CD4-positive, alpha-beta T cell treated with Interleukin-4 for 4 hours (primary cell): ENCODE results near the gene OPCML.

Experiments
- DNase-seq: peaks from one replicate; pipeline ENCODE4 v3.0.0-alpha.2; 2020

Gene OPCML

GRCh38 chr11:132821499-132821898 is 710.8 kb downstream of the OPCML start:
- DNase-seq = no peak

- no peak for DNase-seq
These were observed 711.3 kb downstream of the OPCML start for GRCh38 chr11:132821014-132821413.

- no peak for DNase-seq
These were observed 713.4 kb downstream of the OPCML start for GRCh38 chr11:132818951-132819350.

- no peak for DNase-seq
These were observed 714.9 kb downstream of the OPCML start for GRCh38 chr11:132817387-132817786.

GRCh38 chr11:132814410-132814809 is 717.9 kb downstream of the OPCML start:
- no peak for DNase-seq

- no peak for DNase-seq
These were observed 720.7 kb downstream of the OPCML start for GRCh38 chr11:132811649-132812048.

- DNase-seq = no peak
These were observed 723.2 kb downstream of the OPCML start for GRCh38 chr11:132809070-132809469.

GRCh38 chr11:132804258-132804657 is 728.0 kb downstream of the OPCML start:
- no peak for DNase-seq

GRCh38 chr11:132803436-132803835 is 728.9 kb downstream of the OPCML start:
- DNase-seq = no peak

GRCh38 chr11:132802947-132803346 is 729.4 kb downstream of the OPCML start:
- DNase-seq = no peak

- no peak for DNase-seq
These were observed 738.5 kb downstream of the OPCML start for GRCh38 chr11:132793831-132794230.

GRCh38 chr11:132792341-132793140 is 739.8 kb downstream of the OPCML start:
- no peak for DNase-seq

GRCh38 chr11:132790971-132791370 is 741.3 kb downstream of the OPCML start:
- DNase-seq = no peak

GRCh38 chr11:132790466-132790865 is 741.8 kb downstream of the OPCML start:
- DNase-seq = no peak

GRCh38 chr11:132788816-132789325 is 743.4 kb downstream of the OPCML start:
- no peak for DNase-seq

- no peak for DNase-seq
These were observed 746.4 kb downstream of the OPCML start for GRCh38 chr11:132785878-132786277.

- no peak for DNase-seq
These were observed 747.9 kb downstream of the OPCML start for GRCh38 chr11:132784441-132784840.

- DNase-seq = no peak
These were observed 750.2 kb downstream of the OPCML start for GRCh38 chr11:132782102-132782501.

GRCh38 chr11:132780046-132780445 is 752.3 kb downstream of the OPCML start:
- DNase-seq = no peak

GRCh38 chr11:132779497-132779896 is 752.8 kb downstream of the OPCML start:
- no peak for DNase-seq

- no peak for DNase-seq
These were observed 755.0 kb downstream of the OPCML start for GRCh38 chr11:132777067-132777975.

- DNase-seq = no peak
These were observed 758.5 kb downstream of the OPCML start for GRCh38 chr11:132773751-132774150.

GRCh38 chr11:132772703-132773545 is 759.4 kb downstream of the OPCML start:
- DNase-seq = no peak
